Liver (tissue), 9 donors: ENCODE results near the gene SLCO6A1. TPM values are rescaled to one million over a fixed set of nuclear protein-coding genes. Genes with fewer than 3 reads are reported as not detected.

Source experiments
- DNase-seq: peaks from one replicate; pipeline ENCODE4 v3.0.0-alpha.2; 2017; ENCODE audit warnings: low spot score
- H3K27ac ChIP-seq, 2 donors: one replicate each; pipeline ENCODE4 v1.7.0; 2013; ENCODE audit warnings: inconsistent platforms in 2 of 2, low read length in 2 of 2, control low read depth in 1 of 2, low read depth in 1 of 2, mild to moderate bottlenecking in 1 of 2
- H3K27me3 ChIP-seq, 4 donors: one replicate each; pipeline versions ENCODE4 v1.6.1 to v1.7.0; 2013; ENCODE audit warnings: low read length in 3 of 4, inconsistent platforms in 1 of 4, mild to moderate bottlenecking in 1 of 4, moderate library complexity in 1 of 4; ENCODE audit not compliant: control insufficient read depth in 4 of 4, insufficient read depth in 4 of 4
- H3K36me3 ChIP-seq, 4 donors: one replicate each; pipeline versions ENCODE4 v1.6.1 to v1.7.0; 2013; ENCODE audit warnings: low read length in 3 of 4, mild to moderate bottlenecking in 3 of 4, low read depth in 1 of 4, moderate library complexity in 1 of 4; ENCODE audit not compliant: control insufficient read depth in 4 of 4, insufficient read depth in 3 of 4
- H3K4me1 ChIP-seq, 4 donors: one replicate each; pipeline versions ENCODE4 v1.6.1 to v1.7.0; 2013; ENCODE audit warnings: low read length in 3 of 4, mild to moderate bottlenecking in 3 of 4, moderate library complexity in 1 of 4; ENCODE audit not compliant: control insufficient read depth in 4 of 4, insufficient read depth in 4 of 4
- H3K4me3 ChIP-seq, 3 donors: one replicate each; pipeline versions ENCODE4 v1.6.1 to v1.7.0; 2013; ENCODE audit warnings: low read length in 3 of 3, control low read depth in 1 of 3, low read depth in 1 of 3, mild to moderate bottlenecking in 1 of 3
- H3K9ac ChIP-seq, 2 donors: one replicate each; pipeline ENCODE4 v1.7.0; 2013; ENCODE audit warnings: low read length in 2 of 2, mild to moderate bottlenecking in 2 of 2, moderate library complexity in 2 of 2, control low read depth in 1 of 2, low read depth in 1 of 2
- H3K9me3 ChIP-seq, 4 donors: one replicate each; pipeline versions ENCODE4 v1.6.1 to v1.7.0; 2013; ENCODE audit warnings: low read length in 3 of 4; ENCODE audit not compliant: control insufficient read depth in 4 of 4
- GABPA ChIP-seq, 2 donors: IDR thresholded peaks in 1 of 2; conservative IDR thresholded peaks in 1 of 2; 2 replicates each; pipeline ENCODE4 v1.6.1; 2016; ENCODE audit warnings: antibody characterized with exemption in 2 of 2, mild to moderate bottlenecking in 1 of 2, moderate library complexity in 1 of 2
- HNF4G ChIP-seq: IDR thresholded peaks from 2 replicates; pipeline ENCODE4 v1.6.1; 2016; ENCODE audit warnings: antibody characterized with exemption
- JUND ChIP-seq, 2 donors: IDR thresholded peaks; 2 replicates each; pipeline ENCODE4 v1.6.1; 2016; ENCODE audit warnings: antibody characterized with exemption in 2 of 2
- NR2F2 ChIP-seq: IDR thresholded peaks from 2 replicates; pipeline ENCODE4 v1.6.1; 2016; ENCODE audit warnings: antibody characterized with exemption
- RAD21 ChIP-seq, 2 donors: IDR thresholded peaks; 2 replicates each; pipeline ENCODE4 v1.6.1; 2016; ENCODE audit warnings: antibody characterized with exemption in 2 of 2, mild to moderate bottlenecking in 2 of 2
- RXRA ChIP-seq, 2 donors: IDR thresholded peaks; 2 replicates each; pipeline ENCODE4 v1.6.1; 2017 to 2018; ENCODE audit warnings: antibody characterized with exemption in 2 of 2, mild to moderate bottlenecking in 1 of 2
- TAF1 ChIP-seq: conservative IDR thresholded peaks from 2 replicates; pipeline ENCODE4 v1.6.1; 2016; ENCODE audit warnings: antibody characterized with exemption, mild to moderate bottlenecking
- YY1 ChIP-seq: IDR thresholded peaks from 2 replicates; pipeline ENCODE4 v1.6.1; 2016; ENCODE audit warnings: antibody characterized with exemption, mild to moderate bottlenecking
- WGBS: extraction: QIAGEN DNeasy Blood & Tissue Kit; methylation state at CpG from one replicate; pipeline ENCODE4 v1.1.7; 2013; 5-methylcytosine and 5-hydroxymethylcytosine counted together
- polyA plus RNA-seq, 2 donors: library from polyadenylated mRNA; stranded (reverse) in 1 of 2; unstranded in 1 of 2; fragments of 200-250 nt in 1 of 2; fragments of >200 nt in 1 of 2; fragmentation: Nextera tagmentation in 1 of 2; extraction: Ambion mirVana in 1 of 2; gene quantifications; one replicate each; pipeline versions ENCODE4 v1.2.1 to v1.2.3, GENCODE V29; 2013 to 2015
- total RNA-seq, 2 donors: library from RNA; depleted of rRNA; stranded (reverse); fragments of >200 nt; gene quantifications; one replicate each; pipeline ENCODE4 v1.2.3, GENCODE V29; 2014
- TF ChIP-seq, protein P1 (sequence below): IDR thresholded peaks from 2 replicates; pipeline ENCODE4 v1.6.1; 2016; ENCODE audit warnings: antibody characterized with exemption
- TF ChIP-seq, protein P2 (sequence below): fragments of 150-350 bp; IDR thresholded peaks from 2 replicates; pipeline ENCODE4 v1.5.1; 2017; ENCODE audit warnings: improper control_type of control experiment, low read depth, low read length; ENCODE audit not compliant: missing input control
- TF ChIP-seq, protein P3 (sequence below): IDR thresholded peaks from 2 replicates; pipeline ENCODE4 v1.6.1; 2016; ENCODE audit warnings: antibody characterized with exemption
- donor health status: healthy.
- donor health status: healthy.
- donor health status: healthy.
- donor health status: healthy.
- donor health status: healthy.

The SLCO6A1 gene
- total and polyA plus RNA-seq, 4 donors = not detected

DNA sequence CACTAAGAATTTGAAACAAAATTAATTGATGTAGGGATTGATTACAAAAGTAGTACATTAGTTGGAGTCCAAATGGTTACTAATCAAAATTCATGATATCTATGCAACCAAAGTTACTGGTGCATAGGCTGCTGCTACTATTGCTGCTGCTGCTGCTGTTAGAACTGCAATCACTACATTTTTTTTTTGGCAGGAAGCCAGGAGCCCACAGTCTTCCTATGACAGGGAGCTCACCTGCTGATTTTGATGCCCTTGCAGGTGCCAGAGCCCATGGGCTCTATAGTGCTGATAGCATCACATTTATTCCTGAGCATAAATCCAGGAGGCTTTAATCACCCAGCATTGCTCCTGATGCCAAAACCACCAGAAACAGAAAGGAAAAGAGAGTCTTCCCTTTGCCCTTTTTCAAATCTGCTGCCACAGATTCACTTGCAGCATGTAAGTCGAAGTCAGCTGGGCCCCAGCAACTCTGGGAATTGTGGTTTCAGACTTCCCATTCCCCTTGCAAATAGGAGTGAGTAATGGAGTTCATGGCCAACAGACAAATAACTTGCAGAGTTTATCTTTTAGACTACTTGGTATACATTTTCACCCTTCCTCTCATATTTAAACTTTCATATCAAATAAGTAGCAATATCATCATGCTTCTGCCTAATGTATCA is 17.6 kb downstream of the SLCO6A1 start:
- Histone ChIP-seq H3K4me3 (no peak overlapping the region), H3K9me3 (no peaks in the 10 kb centered on the region), H3K27ac (no peak overlapping the region), H3K36me3 (no peaks in the 10 kb centered on the region), H3K27me3 (peaks cover 0 to 4% (median 0%) of the 10 kb centered on the region in 4 donors), H3K4me1 (no peaks in the 10 kb centered on the region), H3K9ac (no peak overlapping the region)
- TF ChIP-seq HNF4G (no peak), GABPA (IDR thresholded peaks at IDR 0.05 in 1 of 2, conservative IDR thresholded peaks at IDR 0.05 in 1 of 2) (no peak)
- WGBS = 51% methylated on average over 1 of the region's 1 CpG
- DNase-seq = no peak

DNA sequence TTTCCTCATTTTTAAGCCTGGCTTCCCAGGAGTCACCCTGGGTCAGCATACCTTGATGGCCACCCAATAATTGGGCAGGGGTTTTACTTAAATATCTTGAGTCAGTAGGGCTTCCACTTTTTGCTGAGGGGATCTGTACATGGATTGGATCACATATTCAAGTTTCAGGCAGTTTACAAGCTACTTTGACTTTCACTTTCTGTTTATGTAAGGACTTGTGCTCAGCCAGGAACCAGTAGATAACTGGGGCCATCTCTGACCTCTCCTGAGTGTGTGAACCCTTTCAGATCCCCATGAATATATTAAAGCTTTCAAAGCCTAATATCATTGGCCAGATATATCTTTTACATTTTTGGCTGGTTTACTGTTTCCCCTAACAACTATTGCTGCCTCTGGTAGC is 45.1 kb downstream of the SLCO6A1 start:
- Histone ChIP-seq H3K4me1 (no peaks in the 10 kb centered on the region), H3K27me3 (no peaks in the 10 kb centered on the region), H3K36me3 (no peaks in the 10 kb centered on the region), H3K9ac (no peak overlapping the region), H3K4me3 (no peak overlapping the region), H3K9me3 (no peaks in the 10 kb centered on the region), H3K27ac (no peak overlapping the region)
- no peak for DNase-seq
- TF ChIP-seq RXRA (IDR thresholded peaks at IDR 0.05) (no peak), NR2F2 (no peak), RAD21 (IDR thresholded peaks at IDR 0.05) (no peak), JUND (IDR thresholded peaks at IDR 0.05) (no peak), TAF1 (no peak), YY1 (no peak)
- TF ChIP-seq, protein P1, sequence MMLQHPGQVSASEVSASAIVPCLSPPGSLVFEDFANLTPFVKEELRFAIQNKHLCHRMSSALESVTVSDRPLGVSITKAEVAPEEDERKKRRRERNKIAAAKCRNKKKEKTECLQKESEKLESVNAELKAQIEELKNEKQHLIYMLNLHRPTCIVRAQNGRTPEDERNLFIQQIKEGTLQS = no peak
- TF ChIP-seq, protein P2, sequence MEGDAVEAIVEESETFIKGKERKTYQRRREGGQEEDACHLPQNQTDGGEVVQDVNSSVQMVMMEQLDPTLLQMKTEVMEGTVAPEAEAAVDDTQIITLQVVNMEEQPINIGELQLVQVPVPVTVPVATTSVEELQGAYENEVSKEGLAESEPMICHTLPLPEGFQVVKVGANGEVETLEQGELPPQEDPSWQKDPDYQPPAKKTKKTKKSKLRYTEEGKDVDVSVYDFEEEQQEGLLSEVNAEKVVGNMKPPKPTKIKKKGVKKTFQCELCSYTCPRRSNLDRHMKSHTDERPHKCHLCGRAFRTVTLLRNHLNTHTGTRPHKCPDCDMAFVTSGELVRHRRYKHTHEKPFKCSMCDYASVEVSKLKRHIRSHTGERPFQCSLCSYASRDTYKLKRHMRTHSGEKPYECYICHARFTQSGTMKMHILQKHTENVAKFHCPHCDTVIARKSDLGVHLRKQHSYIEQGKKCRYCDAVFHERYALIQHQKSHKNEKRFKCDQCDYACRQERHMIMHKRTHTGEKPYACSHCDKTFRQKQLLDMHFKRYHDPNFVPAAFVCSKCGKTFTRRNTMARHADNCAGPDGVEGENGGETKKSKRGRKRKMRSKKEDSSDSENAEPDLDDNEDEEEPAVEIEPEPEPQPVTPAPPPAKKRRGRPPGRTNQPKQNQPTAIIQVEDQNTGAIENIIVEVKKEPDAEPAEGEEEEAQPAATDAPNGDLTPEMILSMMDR = no peak

DNA sequence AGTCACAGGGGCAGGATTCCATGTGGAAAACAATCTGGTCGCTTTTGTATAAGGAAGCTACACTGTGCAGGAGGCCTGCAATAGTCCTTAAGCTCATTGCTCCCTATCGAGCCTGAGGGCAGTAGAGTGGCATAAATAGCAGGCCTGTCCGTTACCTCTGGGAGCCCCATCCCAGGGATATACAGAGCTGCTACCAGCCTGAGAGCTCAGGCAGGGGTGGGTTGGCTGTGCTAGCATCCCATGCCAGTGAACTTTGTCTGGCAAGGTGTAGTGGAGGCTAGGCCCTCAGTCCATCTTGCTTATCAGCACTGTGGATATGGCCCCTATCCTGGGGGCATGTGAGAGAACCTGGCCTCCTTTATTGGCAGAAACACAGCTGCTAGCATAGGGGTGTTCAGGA is 47.7 kb downstream of the SLCO6A1 start:
- DNase-seq = no peak

More for the DNA sequence above, 47.7 kb downstream of the SLCO6A1 start:
- Histone ChIP-seq H3K27ac (no peak overlapping the region), H3K9me3 (no peaks in the 10 kb centered on the region), H3K4me3 (no peak overlapping the region), H3K9ac (no peak overlapping the region), H3K27me3 (no peaks in the 10 kb centered on the region), H3K4me1 (no peaks in the 10 kb centered on the region), H3K36me3 (no peaks in the 10 kb centered on the region)
- TF ChIP-seq RAD21 (IDR thresholded peaks at IDR 0.05) = no peak
- TF ChIP-seq, protein P3, sequence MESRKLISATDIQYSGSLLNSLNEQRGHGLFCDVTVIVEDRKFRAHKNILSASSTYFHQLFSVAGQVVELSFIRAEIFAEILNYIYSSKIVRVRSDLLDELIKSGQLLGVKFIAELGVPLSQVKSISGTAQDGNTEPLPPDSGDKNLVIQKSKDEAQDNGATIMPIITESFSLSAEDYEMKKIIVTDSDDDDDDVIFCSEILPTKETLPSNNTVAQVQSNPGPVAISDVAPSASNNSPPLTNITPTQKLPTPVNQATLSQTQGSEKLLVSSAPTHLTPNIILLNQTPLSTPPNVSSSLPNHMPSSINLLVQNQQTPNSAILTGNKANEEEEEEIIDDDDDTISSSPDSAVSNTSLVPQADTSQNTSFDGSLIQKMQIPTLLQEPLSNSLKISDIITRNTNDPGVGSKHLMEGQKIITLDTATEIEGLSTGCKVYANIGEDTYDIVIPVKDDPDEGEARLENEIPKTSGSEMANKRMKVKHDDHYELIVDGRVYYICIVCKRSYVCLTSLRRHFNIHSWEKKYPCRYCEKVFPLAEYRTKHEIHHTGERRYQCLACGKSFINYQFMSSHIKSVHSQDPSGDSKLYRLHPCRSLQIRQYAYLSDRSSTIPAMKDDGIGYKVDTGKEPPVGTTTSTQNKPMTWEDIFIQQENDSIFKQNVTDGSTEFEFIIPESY = no peak
- WGBS = 96% methylated on average over 3 of the region's 3 CpGs
